GM12878 (cell line): Measurements from ENCODE around the gene BHLHA15. TPM values are rescaled to one million over a fixed set of nuclear protein-coding genes. Genes with fewer than 3 reads are reported as not detected.

Source experiments
- ATF7 ChIP-seq: fragments of 450-650 bp; IDR thresholded peaks from 2 replicates; pipeline ENCODE4 v1.6.1; 2016; ENCODE audit warnings: low read depth, mild to moderate bottlenecking
- BHLHE40 ChIP-seq, 2 experiments: fragments of 450-650 bp in 1 of 2; IDR thresholded peaks; 2 replicates each; pipeline ENCODE4 v1.6.1; 2011 to 2017; ENCODE audit warnings: low read depth in 2 of 2, borderline replicate concordance in 1 of 2, improper control_type of control experiment in 1 of 2, low read length in 1 of 2, mild to moderate bottlenecking in 1 of 2
- CBX3 ChIP-seq: fragments of 200-600 bp; sonication (generic); IDR thresholded peaks from 2 replicates; pipeline ENCODE4 v1.6.1; 2016; ENCODE audit warnings: low read depth, borderline replicate concordance
- FOXM1 ChIP-seq: IDR thresholded peaks from 2 replicates; pipeline ENCODE4 v1.6.1; 2012; ENCODE audit warnings: low read depth, mild to moderate bottlenecking, inconsistent platforms, low read length, moderate library complexity
- JUNB ChIP-seq: IDR thresholded peaks from 2 replicates; pipeline ENCODE4 v1.6.1; 2016; ENCODE audit warnings: antibody characterized with exemption, mild to moderate bottlenecking
- LARP7 ChIP-seq: fragments of 450-650 bp; IDR thresholded peaks from 2 replicates; pipeline ENCODE4 v1.6.1; 2017; ENCODE audit warnings: mild to moderate bottlenecking
- NR2C1 ChIP-seq: fragments of 450-650 bp; IDR thresholded peaks from 2 replicates; pipeline ENCODE4 v1.6.1; 2017; ENCODE audit warnings: antibody characterized with exemption, mild to moderate bottlenecking, moderate library complexity
- RAD21 ChIP-seq: IDR thresholded peaks from 2 replicates; pipeline ENCODE4 v1.6.1; 2011; ENCODE audit warnings: mild to moderate bottlenecking, low read depth, low read length, moderate library complexity; ENCODE audit not compliant: insufficient read depth
- RELA ChIP-seq: fragments of 450-650 bp; IDR thresholded peaks from 2 replicates; pipeline ENCODE4 v1.8.0; 2014; ENCODE audit warnings: borderline replicate concordance; ENCODE audit not compliant: partially characterized antibody
- SIN3A ChIP-seq: IDR thresholded peaks from 2 replicates; pipeline ENCODE4 v1.6.1; 2012; ENCODE audit warnings: low read depth, low read length, improper control_type of control experiment
- SMAD5 ChIP-seq: IDR thresholded peaks from 2 replicates; pipeline ENCODE4 v1.6.1; 2016; ENCODE audit warnings: antibody characterized with exemption, low read depth
- SRF ChIP-seq, 2 experiments: IDR thresholded peaks; 2 replicates each; pipeline ENCODE4 v1.6.1; 2011; ENCODE audit warnings: low read depth in 2 of 2, low read length in 2 of 2, mild to moderate bottlenecking in 1 of 2, moderate library complexity in 1 of 2
- TARDBP ChIP-seq: IDR thresholded peaks from 2 replicates; pipeline ENCODE4 v1.6.1; 2016; ENCODE audit warnings: borderline replicate concordance
- TCF3 ChIP-seq: IDR thresholded peaks from 2 replicates; pipeline ENCODE4 v1.6.1; 2012; ENCODE audit warnings: low read depth, mild to moderate bottlenecking, low read length, borderline replicate concordance; ENCODE audit not compliant: insufficient read depth
- YBX1 ChIP-seq: fragments of 450-650 bp; IDR thresholded peaks from 2 replicates; pipeline ENCODE4 v1.6.1; 2016; ENCODE audit warnings: antibody characterized with exemption
- ZNF24 ChIP-seq: fragments of 450-650 bp; IDR thresholded peaks from 2 replicates; pipeline ENCODE4 v1.6.1; 2017; ENCODE audit warnings: antibody characterized with exemption, mild to moderate bottlenecking
- polyA plus RNA-seq, 11 experiments: library from polyadenylated mRNA; depleted of rRNA in 4 of 11; unstranded in 6 of 11; stranded (reverse) in 5 of 11; fragments of >200 nt; fragmentation: Nextera tagmentation in 4 of 11; fragmentation: Illumina TruSeq in 1 of 11; extraction: Ambion mirVana in 4 of 11; extraction: Trizol in 1 of 11; gene quantifications; 1 replicate in 1 of 11; 2 replicates in 10 of 11; pipeline versions ENCODE4 v1.2.1 to v1.2.3, GENCODE V29; 2011 to 2016; ENCODE audit warnings: inconsistent platforms in 2 of 11, missing spikeins in 2 of 11, low read depth in 1 of 11
- total RNA-seq, 4 experiments: library from RNA; depleted of rRNA in 3 of 4; stranded (reverse); fragments of >200 nt in 3 of 4; fragmentation: Illumina TruSeq in 1 of 4; extraction: Trizol in 1 of 4; gene quantifications; 2 replicates each; pipeline versions ENCODE4 v1.2.1 to v1.2.3, GENCODE V29; 2013 to 2021
- TF ChIP-seq, protein P1 (sequence below): IDR thresholded peaks from 2 replicates; pipeline ENCODE4 v1.6.1; 2012; ENCODE audit warnings: low read length, inconsistent platforms
- TF ChIP-seq, protein P2 (sequence below): fragments of 450-650 bp; IDR thresholded peaks from 2 replicates; pipeline ENCODE4 v1.6.1; 2017; ENCODE audit warnings: antibody characterized with exemption, mild to moderate bottlenecking, moderate library complexity
- TF ChIP-seq, protein P3 (sequence below): IDR thresholded peaks from 2 replicates; pipeline ENCODE4 v1.6.1; 2012; ENCODE audit warnings: low read depth, low read length, improper control_type of control experiment
- TF ChIP-seq, protein P4 (sequence below): fragments of 450-650 bp; formaldehyde crosslinking; IDR thresholded peaks from 2 replicates; pipeline ENCODE4 v1.5.0; 2022; ENCODE audit warnings: mild to moderate bottlenecking, missing genetic modification characterization
- TF ChIP-seq, protein P5 (sequence below): fragments of 450-650 bp; IDR thresholded peaks from 2 replicates; pipeline ENCODE4 v1.6.1; 2016; ENCODE audit warnings: mild to moderate bottlenecking

The BHLHA15 gene
- total and polyA plus RNA-seq, 10 of the 15 experiments (the other 5 are each of a cell fraction or from before 2014, with no cell fraction given) = 0.54 to 4.2 (median 2.5) TPM; not detected in 4

DNA sequence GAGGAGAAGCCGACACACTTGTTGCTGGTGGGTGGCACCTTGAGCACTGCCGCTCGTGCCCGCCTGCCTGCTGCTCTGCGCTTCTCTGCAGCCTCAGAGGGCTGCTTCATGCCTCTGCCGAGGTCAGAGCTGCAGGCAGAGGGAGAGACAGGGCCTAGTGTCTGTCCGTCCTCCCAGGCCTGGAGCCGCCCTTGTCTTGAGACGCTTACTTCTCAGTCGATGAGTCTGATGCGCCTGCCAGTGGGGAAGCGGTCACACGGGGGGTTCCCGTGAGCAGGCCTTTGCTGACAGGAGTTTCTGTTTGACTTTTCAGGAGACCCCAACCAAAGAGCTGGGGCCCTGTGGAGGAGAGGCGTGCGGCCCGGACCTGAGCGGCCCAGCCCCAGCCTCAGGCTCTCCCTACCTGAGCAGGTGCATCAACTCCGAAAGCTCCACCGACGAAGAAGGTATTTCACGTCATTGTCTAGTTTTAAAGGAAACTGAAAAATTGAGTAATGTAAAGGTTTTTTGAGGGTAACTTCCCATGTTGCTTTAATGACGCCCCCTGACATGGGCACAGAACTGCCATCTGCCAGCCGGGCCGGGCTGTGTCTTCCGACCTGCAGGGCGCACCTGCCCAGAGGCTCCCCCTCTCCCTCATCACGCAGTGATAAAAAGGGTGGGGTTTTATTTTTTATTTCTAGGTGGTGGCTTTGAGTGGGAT lies 7.8 kb upstream of the BHLHA15 start (continued):
- TF ChIP-seq CBX3 (no peak), ATF7 (no peak), NR2C1 (no peak), RAD21 (no peak), SRF (IDR thresholded peaks at IDR 0.05; ENCODE audit: low read depth in 2 of 2, low read length in 2 of 2) (no peak), SIN3A (no peak), FOXM1 (0 out of 2 replicates have a peak, but pooled peaks have one; percentile 36), YBX1 (no peak), TCF3 (no peak), SMAD5 (no peak), RELA (no peak), ZNF24 (no peak), LARP7 (no peak; the same call in 1 of the 2 replicates), TARDBP (no peak), BHLHE40 (IDR thresholded peaks at IDR 0.05; ENCODE audit: borderline replicate concordance in 1 of 2, low read depth in 2 of 2, low read length in 1 of 2) (peak; percentile 48 to 76; a peak in 2 of 4 replicates), JUNB (peak; percentile 64)
- TF ChIP-seq, protein P1, sequence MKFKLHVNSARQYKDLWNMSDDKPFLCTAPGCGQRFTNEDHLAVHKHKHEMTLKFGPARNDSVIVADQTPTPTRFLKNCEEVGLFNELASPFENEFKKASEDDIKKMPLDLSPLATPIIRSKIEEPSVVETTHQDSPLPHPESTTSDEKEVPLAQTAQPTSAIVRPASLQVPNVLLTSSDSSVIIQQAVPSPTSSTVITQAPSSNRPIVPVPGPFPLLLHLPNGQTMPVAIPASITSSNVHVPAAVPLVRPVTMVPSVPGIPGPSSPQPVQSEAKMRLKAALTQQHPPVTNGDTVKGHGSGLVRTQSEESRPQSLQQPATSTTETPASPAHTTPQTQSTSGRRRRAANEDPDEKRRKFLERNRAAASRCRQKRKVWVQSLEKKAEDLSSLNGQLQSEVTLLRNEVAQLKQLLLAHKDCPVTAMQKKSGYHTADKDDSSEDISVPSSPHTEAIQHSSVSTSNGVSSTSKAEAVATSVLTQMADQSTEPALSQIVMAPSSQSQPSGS = no peak
- TF ChIP-seq, protein P2, sequence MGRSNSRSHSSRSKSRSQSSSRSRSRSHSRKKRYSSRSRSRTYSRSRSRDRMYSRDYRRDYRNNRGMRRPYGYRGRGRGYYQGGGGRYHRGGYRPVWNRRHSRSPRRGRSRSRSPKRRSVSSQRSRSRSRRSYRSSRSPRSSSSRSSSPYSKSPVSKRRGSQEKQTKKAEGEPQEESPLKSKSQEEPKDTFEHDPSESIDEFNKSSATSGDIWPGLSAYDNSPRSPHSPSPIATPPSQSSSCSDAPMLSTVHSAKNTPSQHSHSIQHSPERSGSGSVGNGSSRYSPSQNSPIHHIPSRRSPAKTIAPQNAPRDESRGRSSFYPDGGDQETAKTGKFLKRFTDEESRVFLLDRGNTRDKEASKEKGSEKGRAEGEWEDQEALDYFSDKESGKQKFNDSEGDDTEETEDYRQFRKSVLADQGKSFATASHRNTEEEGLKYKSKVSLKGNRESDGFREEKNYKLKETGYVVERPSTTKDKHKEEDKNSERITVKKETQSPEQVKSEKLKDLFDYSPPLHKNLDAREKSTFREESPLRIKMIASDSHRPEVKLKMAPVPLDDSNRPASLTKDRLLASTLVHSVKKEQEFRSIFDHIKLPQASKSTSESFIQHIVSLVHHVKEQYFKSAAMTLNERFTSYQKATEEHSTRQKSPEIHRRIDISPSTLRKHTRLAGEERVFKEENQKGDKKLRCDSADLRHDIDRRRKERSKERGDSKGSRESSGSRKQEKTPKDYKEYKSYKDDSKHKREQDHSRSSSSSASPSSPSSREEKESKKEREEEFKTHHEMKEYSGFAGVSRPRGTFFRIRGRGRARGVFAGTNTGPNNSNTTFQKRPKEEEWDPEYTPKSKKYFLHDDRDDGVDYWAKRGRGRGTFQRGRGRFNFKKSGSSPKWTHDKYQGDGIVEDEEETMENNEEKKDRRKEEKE = no peak
- TF ChIP-seq, protein P3, sequence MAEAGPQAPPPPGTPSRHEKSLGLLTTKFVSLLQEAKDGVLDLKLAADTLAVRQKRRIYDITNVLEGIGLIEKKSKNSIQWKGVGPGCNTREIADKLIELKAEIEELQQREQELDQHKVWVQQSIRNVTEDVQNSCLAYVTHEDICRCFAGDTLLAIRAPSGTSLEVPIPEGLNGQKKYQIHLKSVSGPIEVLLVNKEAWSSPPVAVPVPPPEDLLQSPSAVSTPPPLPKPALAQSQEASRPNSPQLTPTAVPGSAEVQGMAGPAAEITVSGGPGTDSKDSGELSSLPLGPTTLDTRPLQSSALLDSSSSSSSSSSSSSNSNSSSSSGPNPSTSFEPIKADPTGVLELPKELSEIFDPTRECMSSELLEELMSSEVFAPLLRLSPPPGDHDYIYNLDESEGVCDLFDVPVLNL = no peak
- TF ChIP-seq, protein P4, sequence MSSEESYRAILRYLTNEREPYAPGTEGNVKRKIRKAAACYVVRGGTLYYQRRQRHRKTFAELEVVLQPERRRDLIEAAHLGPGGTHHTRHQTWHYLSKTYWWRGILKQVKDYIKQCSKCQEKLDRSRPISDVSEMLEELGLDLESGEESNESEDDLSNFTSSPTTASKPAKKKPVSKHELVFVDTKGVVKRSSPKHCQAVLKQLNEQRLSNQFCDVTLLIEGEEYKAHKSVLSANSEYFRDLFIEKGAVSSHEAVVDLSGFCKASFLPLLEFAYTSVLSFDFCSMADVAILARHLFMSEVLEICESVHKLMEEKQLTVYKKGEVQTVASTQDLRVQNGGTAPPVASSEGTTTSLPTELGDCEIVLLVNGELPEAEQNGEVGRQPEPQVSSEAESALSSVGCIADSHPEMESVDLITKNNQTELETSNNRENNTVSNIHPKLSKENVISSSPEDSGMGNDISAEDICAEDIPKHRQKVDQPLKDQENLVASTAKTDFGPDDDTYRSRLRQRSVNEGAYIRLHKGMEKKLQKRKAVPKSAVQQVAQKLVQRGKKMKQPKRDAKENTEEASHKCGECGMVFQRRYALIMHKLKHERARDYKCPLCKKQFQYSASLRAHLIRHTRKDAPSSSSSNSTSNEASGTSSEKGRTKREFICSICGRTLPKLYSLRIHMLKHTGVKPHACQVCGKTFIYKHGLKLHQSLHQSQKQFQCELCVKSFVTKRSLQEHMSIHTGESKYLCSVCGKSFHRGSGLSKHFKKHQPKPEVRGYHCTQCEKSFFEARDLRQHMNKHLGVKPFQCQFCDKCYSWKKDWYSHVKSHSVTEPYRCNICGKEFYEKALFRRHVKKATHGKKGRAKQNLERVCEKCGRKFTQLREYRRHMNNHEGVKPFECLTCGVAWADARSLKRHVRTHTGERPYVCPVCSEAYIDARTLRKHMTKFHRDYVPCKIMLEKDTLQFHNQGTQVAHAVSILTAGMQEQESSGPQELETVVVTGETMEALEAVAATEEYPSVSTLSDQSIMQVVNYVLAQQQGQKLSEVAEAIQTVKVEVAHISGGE (CRISPR knock-in tag) = no peak
- TF ChIP-seq, protein P5, sequence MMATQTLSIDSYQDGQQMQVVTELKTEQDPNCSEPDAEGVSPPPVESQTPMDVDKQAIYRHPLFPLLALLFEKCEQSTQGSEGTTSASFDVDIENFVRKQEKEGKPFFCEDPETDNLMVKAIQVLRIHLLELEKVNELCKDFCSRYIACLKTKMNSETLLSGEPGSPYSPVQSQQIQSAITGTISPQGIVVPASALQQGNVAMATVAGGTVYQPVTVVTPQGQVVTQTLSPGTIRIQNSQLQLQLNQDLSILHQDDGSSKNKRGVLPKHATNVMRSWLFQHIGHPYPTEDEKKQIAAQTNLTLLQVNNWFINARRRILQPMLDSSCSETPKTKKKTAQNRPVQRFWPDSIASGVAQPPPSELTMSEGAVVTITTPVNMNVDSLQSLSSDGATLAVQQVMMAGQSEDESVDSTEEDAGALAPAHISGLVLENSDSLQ = peak; percentile 22; the same call in 1 of the 2 replicates
